HG03060 (cell line): ENCODE data around the gene HSD17B1.
"Not testable (repeated sequence)": the region's sequence is repeated elsewhere in the genome, so short reads cannot be mapped to it uniquely, and the experiment has no call there.

Source experiments
- ATAC-seq: cut with Tn5 transposase; IDR thresholded peaks from one replicate; pipeline ENCODE4 v1.9.1; 2021; ENCODE audit warnings: low read depth, moderate number of reproducible peaks; ENCODE audit not compliant: unreplicated experiment

HSD17B1 gene

GRCh38 chr17:42552736-42553135, at the start of gene HSD17B1:
Gene HSD17B1, plus strand, starts transcription at chr17:42552923. Its CDS starts 11 bp downstream, at chr17:42552934.
- ATAC-seq = not testable (repeated sequence)

GRCh38 chr17:42502926-42503325, 49.8 kb upstream of the HSD17B1 start:
- ATAC-seq = no peak

- ATAC-seq = no peak
Observed at GRCh38 chr17:42507671-42508070, 45.1 kb upstream of the HSD17B1 start.

GRCh38 chr17:42508426-42509165, 44.1 kb upstream of the HSD17B1 start:
- ATAC-seq = no peak

- no peak for ATAC-seq
Observed at GRCh38 chr17:42509409-42509808, 43.3 kb upstream of the HSD17B1 start.

- ATAC-seq = no peak
Observed at GRCh38 chr17:42509841-42510240, 42.9 kb upstream of the HSD17B1 start.

- no peak for ATAC-seq
Observed at GRCh38 chr17:42512246-42512645, 40.5 kb upstream of the HSD17B1 start.

- ATAC-seq = no peak
Observed at GRCh38 chr17:42512733-42513251, 39.9 kb upstream of the HSD17B1 start.

GRCh38 chr17:42513686-42514085, 39.0 kb upstream of the HSD17B1 start:
- no peak for ATAC-seq

GRCh38 chr17:42514279-42514678, 38.4 kb upstream of the HSD17B1 start:
- no peak for ATAC-seq

- no peak for ATAC-seq
Observed at GRCh38 chr17:42514867-42515266, 37.9 kb upstream of the HSD17B1 start.

GRCh38 chr17:42517516-42517915, 35.2 kb upstream of the HSD17B1 start:
- no peak for ATAC-seq

- ATAC-seq = no peak
Observed at GRCh38 chr17:42518046-42518754, 34.5 kb upstream of the HSD17B1 start.

GRCh38 chr17:42518755-42519545, 33.8 kb upstream of the HSD17B1 start:
- no peak for ATAC-seq

- no peak for ATAC-seq
Observed at GRCh38 chr17:42519546-42520491, 32.9 kb upstream of the HSD17B1 start.

GRCh38 chr17:42520540-42520951, 32.2 kb upstream of the HSD17B1 start:
- no peak for ATAC-seq

- no peak for ATAC-seq
Observed at GRCh38 chr17:42521036-42521435, 31.7 kb upstream of the HSD17B1 start.

- no peak for ATAC-seq
Observed at GRCh38 chr17:42521666-42522262, 31.0 kb upstream of the HSD17B1 start.

- ATAC-seq = no peak
Observed at GRCh38 chr17:42522263-42522790, 30.4 kb upstream of the HSD17B1 start.
